ENCODE results near the gene PCBP3.

DNA sequence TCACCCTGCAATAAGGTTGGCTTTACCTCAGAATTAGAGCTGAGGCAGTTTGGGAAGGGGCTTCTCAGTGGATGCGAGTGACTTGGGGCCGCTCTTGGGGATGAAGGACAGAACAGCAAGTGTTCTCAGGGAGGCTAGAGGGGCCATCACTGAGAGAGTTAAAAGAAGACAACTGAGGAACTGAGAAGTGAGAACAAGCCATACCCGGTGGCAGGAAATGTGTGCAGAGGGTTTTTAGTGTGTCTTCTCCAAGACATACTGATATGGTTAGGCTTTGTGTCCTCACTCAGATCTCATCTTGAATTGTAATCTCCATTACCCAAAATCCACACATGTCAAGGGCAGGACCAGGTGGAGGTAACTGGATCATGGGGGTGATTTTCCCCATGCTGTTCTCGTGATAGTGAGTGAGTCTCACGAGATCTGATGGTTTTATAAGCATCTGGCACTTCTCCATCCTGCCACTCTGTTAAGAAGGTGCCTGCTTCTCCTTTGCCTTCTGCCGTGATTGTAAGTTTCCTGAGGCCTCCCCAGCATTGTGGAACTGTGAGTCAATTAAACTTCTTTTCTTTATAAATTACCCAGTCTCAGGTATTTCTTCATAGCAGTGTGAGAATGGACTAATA is 75.8 kb downstream of the PCBP3 start:
- TF ChIP-seq, protein P1, sequence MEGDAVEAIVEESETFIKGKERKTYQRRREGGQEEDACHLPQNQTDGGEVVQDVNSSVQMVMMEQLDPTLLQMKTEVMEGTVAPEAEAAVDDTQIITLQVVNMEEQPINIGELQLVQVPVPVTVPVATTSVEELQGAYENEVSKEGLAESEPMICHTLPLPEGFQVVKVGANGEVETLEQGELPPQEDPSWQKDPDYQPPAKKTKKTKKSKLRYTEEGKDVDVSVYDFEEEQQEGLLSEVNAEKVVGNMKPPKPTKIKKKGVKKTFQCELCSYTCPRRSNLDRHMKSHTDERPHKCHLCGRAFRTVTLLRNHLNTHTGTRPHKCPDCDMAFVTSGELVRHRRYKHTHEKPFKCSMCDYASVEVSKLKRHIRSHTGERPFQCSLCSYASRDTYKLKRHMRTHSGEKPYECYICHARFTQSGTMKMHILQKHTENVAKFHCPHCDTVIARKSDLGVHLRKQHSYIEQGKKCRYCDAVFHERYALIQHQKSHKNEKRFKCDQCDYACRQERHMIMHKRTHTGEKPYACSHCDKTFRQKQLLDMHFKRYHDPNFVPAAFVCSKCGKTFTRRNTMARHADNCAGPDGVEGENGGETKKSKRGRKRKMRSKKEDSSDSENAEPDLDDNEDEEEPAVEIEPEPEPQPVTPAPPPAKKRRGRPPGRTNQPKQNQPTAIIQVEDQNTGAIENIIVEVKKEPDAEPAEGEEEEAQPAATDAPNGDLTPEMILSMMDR (IDR thresholded peaks at IDR 0.05) = no peak
- no peak for TF ChIP-seq POLR2A (IDR thresholded peaks at IDR 0.05)
